NCI-H524 (cell line): ENCODE data around the gene SSU72.
A peak's percentile ranks its signal among the peaks of the same experiment; 100 is the strongest.

ENCODE experiments used
- DNase-seq, 2 experiments: peaks; one replicate each; lab custom pipeline; 2025; lab: John Stamatoyannopoulos, UW

Gene SSU72

DNA sequence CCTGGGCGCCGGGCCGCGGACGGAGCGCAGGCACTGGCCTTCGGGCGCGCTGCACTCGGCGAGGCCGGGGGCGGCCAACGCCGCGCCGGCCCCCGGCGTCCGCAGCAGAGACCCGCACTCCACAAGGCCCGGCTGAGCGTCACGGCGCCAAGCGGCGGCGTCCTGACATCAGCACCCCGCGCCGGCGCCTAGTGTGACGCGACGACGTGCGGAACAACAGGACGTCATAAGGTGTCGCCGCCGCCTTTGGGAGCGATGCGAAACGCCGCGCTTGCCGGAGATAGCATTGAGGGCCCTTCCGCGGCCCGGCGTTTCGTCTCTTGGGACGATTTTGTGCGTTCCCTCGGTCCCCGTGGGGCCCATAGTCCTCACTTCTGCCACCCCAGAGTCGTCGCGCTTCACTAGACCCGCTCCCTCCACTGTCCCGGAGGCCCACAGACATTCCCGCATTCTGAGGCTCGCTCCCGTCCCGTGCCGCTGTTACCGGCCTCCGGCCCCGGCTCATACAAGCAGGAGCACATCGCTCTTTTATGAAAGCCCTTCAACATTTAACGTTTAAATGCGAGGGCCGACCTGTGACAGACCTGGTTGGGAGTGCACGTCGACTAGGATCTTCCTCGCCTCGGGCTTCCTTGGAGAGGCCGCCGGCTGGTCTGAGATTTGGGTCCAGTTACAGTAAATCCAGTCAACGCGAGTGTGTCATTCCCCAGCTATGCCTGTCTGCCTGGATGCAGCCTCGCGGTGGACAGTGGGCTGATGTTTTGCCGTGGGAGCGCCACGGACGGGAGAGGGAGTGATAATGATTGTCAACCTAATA, at the start of gene SSU72:
Gene SSU72 (minus strand): TSS at position 143 of the 817 bp plus-strand sequence. CDS start 306 bp downstream, outside the sequence.
- DNase-seq, result peak; percentile 64 to 84

DNA sequence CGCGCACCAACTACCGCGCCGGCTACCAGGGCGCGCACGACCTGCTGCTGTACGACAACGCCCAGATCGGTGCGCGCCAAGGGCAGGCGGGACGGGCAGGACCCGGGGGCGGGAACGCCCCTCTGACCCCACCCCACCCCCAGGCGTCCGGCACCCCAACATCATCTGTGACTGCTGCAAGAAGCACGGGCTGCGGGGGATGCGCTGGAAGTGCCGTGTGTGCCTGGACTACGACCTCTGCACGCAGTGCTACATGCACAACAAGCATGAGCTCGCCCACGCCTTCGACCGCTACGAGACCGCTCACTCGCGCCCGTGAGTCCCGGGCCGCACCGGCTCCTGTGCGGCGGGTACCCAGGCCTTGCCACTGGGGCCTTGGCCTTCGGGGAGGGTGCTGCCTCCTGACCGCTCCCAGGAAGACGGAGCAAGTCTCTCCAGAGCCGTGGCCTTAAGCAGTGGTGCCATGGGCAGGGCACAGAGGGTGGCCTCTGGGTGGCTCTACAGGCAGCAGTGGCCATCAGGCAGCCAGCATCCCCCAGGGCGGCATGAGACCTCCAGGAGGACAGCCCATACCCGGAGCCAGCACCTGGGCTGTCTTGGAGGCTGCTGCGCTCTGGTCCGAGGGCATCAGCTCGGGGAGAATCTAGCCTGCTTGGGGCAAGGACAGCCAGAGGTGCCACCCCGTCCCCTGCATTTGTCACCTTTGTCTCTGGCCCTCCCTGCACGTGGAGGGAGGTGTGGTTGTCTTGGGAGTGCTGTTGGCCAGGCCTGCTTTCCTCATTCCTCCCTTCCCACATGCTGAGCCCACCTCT, 49.2 kb upstream of the SSU72 start:
- DNase-seq, result no peak

DNA sequence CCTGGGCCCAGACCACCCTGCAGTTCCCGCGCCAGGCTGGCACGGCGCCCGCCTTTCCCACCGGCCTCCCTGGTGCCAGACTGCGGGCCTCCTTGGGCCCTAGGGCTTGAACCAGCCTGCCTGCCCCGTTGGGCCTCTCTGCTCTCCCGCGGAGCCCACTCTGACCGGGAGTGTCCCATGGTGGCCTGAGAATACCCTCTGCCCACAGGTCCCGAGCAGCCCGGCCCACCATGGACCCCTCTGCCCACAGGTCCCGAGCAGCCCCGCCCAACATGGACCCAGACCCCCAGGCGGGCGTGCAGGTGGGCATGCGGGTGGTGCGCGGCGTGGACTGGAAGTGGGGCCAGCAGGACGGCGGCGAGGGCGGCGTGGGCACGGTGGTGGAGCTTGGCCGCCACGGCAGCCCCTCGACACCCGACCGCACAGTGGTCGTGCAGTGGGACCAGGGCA, 48.5 kb upstream of the SSU72 start:
- DNase-seq, result no peak

DNA sequence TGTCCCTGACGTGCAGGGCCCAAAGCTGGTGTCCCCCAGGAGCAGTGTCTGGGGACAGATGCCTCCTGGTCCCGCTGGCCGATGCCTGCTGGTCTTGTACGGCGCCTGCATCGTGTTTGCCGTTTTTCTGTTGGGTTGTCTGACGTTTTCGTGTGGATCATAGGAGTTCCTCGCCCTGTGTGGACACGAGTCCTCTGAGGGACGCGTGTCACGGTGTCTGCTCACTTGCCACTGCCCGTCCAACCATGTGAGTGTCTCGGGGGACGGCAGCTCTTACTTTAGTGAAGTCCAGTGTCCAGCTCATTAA, 48.1 kb upstream of the SSU72 start:
- DNase-seq, result no peak

DNA sequence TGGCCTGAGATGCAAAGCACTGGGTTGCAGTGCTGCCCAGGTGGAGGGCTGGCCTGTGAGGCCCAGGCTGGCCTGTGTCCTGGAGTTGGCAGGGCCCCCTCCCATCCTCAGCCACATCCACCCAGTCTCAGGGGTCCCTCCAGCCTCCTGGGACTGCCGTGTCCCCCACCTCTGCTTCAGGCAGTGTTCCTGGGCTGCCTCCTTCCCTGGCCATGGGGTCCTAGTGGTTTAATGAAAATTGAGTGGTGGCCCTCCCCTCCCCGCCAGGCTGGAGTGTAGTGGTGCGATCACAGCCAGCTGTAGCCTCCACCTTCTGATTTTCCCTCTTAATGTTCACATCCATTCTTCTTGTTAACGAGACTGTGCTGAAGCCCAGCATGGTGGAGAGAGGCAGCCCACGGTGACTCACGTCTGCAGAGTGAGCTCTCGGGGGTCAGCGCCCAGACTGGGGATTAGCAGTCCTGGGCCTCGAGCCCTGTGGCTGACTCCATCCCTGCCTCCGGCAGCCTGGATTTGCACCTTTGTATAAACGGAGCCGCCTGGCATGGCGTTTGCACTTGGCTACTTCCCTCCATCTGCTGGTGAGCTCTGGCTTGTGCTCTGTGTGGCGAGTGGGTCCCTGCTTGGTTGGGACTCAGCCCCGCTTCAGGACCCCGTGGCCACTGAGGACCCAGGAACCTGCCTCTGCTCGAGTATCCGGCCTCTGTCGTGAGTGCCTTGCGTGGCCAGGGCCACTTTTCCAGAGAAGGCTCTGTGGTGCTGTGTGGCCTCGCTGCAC, 47.5 kb upstream of the SSU72 start:
- no peak for DNase-seq

DNA sequence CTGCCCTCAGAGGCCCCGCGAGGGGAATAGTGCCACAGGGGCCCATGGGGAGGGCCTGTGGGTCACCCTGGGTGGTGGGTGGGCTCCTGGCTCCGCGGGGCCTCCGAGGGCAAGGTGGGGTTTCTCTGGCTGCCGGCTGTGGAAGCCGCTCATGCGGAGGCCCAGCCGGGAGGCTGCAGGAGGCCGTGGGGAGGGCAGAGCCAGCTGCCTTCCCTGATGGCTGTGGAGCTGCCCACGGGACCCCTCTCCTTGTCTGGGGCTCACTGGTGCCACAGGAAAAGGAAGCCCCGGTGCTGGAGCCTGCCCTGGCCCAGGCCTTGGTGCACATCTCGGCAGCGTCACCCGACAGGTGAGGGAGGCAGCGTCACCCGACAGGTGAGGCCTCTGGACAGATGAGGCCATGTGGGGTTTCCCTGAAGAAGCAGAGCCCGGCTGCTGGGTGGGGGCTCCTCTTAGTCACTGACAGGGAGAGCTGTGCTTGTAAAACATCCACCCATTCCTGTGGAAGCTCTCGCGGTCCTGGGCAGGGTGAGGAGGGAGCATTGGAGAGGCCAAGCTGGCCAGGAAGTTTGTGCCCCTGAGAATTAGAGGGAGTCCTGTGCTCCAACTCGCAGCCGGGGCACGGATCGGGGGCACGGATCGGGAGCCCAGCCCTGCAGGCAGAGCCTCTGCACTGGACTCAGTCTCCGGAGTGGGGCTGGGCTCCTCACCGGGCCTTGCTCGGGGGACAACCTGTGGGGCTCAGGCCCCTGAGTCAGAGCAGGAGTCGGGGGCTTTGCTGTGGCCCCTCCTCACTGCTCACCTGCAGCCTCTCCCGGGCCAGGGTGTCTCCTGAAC, 46.7 kb upstream of the SSU72 start:
- DNase-seq, result no peak

DNA sequence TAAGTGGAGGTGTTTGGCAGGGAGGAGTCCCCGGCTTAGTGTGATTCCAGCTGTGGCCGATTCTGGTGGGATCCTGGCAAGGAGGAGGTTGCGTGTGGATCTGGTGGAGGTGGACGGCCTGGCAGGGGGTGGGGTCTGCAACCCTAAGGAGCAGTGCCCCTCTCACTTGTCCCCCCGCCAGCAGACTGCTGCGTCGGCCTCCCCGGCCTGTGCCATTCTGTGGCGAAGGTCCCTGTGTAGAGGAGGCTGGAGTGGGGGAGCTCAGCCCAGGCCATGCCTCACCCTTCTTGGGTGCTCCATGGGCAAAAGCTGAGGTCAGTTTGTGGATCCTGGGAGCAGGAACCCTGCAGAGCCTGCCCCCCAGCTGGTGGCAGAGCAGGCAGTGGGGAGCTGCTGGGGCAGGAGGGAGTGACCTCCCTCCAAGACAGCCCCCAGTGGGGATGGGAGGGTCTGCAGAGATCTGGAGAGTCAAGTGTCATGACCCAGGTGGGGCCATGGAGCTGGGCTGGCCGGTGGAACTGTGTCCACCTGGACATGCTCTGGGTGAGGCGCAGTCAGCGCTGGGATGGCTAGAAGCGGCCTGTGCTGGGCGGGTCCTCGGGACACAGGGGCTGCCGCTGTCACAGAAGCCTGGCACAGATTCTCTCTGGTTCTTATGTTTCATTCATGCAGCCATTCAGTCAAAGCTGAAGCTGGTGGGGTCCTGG, 45.9 kb upstream of the SSU72 start:
- DNase-seq, result no peak

DNA sequence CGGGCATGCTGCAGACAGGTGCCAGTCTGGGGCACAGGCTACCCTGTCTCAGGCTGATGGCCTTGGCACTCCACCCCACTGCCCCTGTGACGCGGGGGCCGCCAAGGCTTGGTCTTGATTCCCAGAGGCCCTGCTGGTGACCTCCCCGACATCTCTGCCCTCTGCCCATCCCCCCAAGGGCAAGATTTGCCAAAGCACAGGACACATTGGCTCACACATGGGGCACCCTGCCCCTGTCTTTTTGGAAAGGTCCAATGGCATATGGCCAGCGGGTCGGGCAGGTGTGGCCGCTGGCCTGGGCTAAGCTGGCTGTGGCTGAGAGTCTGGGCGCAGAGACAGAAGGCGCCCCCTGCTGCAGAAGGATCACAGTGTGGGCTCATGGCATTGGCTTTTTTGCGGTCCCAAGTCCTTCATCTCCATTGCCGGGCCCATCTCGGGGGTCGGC, 45.3 kb upstream of the SSU72 start:
- DNase-seq, result no peak

DNA sequence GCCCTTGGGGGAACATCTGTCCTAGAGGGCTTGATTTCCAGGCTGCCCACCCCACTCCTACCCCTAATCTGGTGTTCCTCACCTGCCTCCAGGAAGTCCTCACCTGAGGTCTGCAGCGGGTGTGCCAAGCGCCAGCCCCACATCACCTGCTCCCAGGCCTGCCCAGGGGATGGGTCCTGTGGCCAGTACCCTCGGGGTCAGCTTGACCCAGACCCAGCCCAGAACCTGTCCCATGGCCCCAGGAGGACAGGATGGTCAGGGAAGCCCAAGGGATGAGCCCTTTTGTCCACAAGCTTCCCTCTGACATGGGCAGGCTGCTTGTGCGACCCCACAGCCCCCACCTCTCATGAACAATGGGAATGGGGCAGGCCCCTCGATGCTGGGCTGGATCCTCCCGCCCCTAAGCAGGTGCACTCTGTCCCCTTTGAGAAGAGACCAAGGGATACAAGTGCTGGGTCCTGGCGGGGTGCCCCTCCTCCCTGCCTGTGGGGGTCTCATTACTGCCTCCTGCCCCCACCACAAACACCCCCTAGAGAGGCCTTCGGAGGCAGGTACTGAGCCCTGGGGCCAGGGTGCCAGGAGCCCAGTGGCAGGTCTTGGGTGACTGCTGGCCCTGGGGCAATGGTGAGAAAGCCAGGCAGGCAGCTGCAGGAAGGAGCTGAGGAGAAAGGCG, 43.9 kb upstream of the SSU72 start:
- no peak for DNase-seq

DNA sequence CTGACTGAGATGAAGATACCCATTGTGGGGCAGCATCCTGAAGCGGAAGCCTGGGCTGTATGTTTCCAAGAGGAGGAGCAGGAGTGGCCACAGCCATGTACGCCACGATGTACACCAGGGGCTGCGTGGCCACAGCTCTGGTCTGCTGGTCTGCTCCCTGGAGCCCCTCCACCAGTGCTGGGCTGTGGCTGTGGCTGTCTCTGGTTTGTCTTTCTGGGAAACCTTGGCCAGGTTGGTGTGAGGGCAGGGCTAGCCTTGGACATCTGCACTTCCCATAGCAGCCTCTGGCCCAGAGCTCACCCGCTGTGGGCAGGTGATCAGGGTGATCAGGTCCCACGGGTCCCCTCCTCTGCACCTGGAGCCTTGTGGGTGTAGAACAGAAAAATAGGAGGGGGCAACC, 43.3 kb upstream of the SSU72 start:
- DNase-seq, result no peak

DNA sequence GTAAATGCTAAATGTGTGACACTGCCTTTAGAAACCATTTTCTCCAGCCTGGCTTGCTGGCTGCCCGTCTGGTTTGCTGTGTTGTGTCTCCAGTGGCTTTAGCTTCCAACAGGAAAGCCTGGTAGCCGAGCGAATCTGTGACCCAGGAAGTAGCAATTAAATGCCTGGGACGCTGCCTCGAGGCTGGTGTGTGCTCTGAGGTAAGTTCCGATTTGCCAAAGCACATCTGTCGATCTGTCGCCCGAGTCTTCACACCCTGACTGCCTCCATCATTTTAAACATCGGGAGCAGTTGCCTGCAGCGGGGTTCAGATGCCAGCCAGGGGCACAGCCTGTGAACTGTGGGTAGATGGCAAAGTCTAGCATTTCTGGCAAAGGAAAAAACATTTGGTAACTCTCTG, 42.9 kb upstream of the SSU72 start:
- DNase-seq, result no peak

DNA sequence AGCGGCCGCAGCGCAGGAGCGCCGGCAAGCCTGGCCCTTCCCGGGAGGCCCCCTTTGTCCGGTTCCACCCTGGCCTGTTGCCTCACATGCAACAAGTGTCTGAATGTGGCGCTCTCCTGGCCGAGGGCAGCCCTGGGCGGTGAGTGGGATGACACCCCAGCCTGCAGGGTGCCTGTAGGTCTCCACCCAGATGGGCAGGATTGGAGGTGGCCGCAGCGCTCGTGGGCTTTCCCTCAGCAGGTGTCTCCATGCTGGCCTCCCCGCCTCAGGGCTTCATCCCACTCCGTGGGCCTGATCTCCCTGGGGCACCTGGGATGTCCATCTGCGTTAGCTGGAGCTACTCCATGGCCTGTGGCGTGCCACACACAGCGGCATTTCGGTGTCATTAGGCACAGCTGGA, 42.2 kb upstream of the SSU72 start:
- no peak for DNase-seq

DNA sequence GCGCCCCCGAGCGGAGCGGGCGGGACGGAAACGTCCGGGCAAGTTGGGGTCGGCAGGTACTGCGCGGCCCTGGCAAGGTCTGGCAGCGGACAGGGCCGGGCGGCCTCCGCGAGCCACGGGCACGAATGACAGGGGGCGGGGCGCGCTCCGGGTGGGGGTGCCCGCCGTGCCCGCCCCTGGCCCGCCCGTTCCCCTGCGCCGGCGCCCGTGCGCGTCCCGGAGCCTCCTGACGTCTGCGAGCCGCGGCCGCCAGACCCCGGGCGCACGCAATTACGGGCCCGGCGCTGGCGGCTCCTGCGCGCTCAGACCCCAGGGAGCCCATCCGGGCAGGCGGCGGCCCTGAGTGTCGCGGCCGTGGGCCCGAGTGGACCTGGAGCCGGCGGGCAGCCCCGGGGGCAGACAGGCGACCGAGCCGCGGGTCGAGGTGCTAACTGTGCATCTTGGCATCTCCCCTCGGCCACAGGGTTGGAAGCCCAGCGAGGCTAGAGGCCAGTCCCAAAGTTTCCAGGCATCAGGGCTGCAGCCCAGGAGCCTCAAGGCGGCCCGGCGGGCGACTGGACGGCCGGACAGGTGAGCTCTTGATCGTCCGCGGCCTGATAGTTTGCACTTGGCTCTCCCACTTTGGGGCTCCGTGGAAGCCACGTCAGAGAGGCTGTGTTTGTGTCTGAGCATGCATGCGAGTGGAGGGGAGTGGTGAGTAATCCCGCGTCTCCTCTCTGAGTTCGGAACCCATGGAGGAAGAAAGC, 41.6 kb upstream of the SSU72 start:
- DNase-seq, result no peak

DNA sequence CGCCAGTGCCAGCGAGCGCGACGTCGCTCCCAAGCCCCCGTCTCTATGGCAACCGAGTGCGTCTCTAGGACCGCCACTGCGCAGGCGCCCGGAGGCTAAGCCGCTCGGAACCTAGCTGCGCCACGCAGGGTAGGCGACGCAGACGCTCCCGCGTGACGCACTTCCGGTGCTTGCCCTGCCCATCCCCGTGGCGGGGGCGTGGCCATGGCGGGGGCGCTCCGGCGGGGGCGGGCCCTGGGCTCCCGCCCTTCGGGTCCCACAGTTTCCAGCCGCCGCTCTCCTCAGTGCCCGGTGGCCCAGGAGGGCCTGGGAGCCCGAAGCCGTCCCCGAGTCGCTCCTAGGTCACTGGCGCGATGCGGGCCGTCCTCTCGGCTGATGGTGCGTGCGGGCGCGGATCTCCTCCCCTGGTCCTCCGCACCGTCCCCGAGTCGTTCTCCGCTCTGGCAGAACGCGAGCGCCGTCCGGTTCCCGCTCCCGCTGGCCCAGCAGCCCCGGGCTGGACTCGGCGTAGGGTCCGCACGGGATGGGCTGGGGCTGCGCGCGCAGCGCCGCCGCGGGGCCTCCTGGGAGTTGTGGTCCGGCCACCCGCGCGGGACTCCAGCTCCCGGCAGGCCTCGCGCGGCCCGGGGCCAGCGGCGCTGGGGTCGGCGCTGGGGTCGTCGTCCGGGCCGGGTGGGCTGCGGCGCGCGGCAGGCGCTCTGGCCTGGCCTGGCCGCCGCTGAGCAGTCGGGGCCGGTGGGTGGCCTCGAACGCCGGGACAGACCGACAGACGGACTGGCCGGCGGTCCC, 40.8 kb upstream of the SSU72 start, which contains the start of gene MIB2:
Gene MIB2 (plus strand): TSS at position 245 of the 789 bp plus-strand sequence. CDS start 7,953 bp downstream, outside the sequence.
- peak; percentile 94 to 98 for DNase-seq

DNA sequence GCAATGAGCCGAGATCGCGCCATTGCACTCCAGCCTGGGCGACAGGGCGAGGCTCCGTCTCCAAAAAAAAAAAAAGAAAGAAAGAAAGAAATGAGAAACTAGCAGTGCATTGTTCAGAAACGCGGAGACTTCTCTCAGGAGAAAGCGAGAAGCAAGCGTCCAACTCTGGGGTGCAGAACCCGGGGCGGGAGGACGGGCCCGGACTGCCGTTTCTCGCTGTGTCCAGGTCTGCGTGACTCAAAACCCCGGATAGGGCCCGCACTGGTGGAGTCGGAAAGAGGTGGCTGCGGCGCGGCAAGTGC, 40.2 kb upstream of the SSU72 start:
- no peak for DNase-seq

DNA sequence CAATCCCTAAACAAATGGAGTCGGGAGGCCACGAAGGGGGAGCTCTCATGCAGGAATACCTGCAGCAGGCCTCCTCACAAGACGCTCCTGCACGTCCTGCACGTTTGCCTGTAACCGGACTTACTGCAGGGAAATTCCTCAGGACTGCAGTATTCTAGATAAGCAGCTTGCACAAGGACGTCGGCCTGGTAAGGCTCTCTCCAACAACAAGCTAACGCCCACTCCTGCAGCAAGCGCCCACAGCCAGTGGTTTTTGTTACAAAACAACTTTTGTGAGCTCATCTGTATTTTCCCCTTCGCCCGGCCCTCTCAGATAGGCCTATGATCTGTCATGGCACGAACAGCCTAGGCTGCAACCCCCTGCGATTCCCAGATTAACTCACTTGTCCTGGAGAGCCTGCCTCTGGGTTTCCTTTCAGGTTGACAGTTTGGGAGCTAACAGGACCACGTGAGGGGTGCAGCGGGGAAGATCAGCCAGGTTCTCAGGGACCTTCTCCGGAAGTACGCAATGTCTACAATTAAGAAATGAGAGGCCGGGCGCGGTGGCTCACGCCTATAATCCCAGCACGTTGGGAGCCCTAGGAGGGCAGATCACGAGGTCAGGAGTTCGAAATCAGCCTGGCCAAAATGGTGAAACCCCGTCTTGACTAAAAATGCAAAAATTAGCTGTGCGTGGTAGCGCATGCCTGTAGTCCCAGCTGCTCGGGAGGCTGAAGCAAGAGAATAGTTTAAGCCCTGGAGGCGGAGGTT, 39.7 kb upstream of the SSU72 start:
- peak in 1 of 2 experiments; percentile 35 for DNase-seq

DNA sequence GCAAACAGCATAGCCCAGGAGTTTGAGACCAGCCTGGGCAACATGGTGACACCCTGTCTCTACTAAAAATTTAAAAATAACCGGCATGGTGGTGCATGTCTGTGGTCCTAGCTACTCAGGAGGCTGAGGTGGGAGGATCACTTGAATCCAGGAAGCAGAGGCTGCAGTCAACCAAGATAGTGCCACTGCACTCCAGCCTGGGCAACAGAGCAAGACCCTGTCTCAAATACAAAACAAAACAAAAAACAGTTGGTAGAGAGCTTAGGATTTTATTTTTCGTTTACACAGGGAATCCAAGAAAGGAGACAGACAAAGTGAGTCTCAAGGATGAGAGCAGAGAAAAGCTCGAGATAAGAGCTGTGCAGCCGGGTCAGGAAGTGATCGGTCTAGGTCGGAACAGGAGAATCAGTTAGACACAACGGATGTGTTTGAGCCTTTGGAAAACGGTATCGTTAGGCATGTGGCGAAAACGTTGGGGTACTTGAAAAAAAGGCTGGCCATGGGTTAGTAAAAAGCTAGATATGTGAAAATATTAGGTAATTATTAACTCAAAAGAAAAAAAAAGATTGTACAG, 38.9 kb upstream of the SSU72 start:
- no peak for DNase-seq

DNA sequence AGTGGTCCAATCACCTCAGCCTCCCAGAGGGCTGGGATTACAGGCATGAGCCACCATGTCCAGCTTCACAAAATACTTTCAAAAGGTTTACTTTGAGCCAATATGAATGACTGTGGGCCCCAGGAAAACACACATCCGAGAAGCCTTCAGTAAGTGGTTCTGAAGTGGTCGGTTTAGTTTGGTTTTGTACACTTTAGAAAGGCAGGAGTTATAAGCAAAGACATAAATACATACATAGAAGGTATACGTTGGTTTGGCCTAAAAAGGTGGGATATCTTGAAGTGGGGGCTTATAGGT, 37.4 kb upstream of the SSU72 start:
- no peak for DNase-seq
